Central memory CD8-positive, alpha-beta T cell (primary cell): ENCODE measurements around the gene NCAPD2.
"Not testable (repeated sequence)": the region's sequence is repeated elsewhere in the genome, so short reads cannot be mapped to it uniquely, and the experiment has no call there.

ENCODE experiments used
- ATAC-seq: fragments of 150-1000 bp; cut with Tn5 transposase; replicated peaks from 2 replicates; pipeline ENCODE4 v1.10.0; 2022; ENCODE audit warnings: mild to moderate bottlenecking, moderate FRiP score, moderate number of reproducible peaks; ENCODE audit not compliant: poor library complexity, severe bottlenecking; ENCODE audit errors: extremely low read depth
- DNase-seq, 2 donors: peaks; one replicate each; pipeline ENCODE4 v3.0.0; 2021; ENCODE audit warnings: low spot score in 2 of 2
- H3K27ac Mint-ChIP-seq: one replicate; pipeline ENCODE4 v1.8.0; 2022; ENCODE audit warnings: low read depth, mild to moderate bottlenecking, moderate library complexity, mixed read lengths
- H3K27me3 Mint-ChIP-seq: one replicate; pipeline ENCODE4 v1.8.0; 2022; ENCODE audit warnings: mixed read lengths
- H3K36me3 Mint-ChIP-seq: one replicate; pipeline ENCODE4 v1.8.0; 2022; ENCODE audit warnings: mild to moderate bottlenecking, moderate library complexity, mixed read lengths; ENCODE audit not compliant: insufficient read depth
- H3K4me1 Mint-ChIP-seq: one replicate; pipeline ENCODE4 v1.8.0; 2022; ENCODE audit warnings: mixed read lengths
- H3K4me3 Mint-ChIP-seq: one replicate; pipeline ENCODE4 v1.8.0; 2022; ENCODE audit warnings: mild to moderate bottlenecking, moderate library complexity, mixed read lengths
- H3K9me3 Mint-ChIP-seq: one replicate; pipeline ENCODE4 v1.8.0; 2022; ENCODE audit warnings: mixed read lengths

Gene NCAPD2

GRCh38 chr12:6489449-6489848, 4.5 kb upstream of the NCAPD2 start:
- no peaks in the 10 kb centered on the region for H3K9me3 Mint-ChIP-seq
- peaks cover 16% of the 10 kb centered on the region for H3K36me3 Mint-ChIP-seq
- no peak overlapping the region for H3K4me3 Mint-ChIP-seq
- ATAC-seq = no peak
- peak overlapping the region; percentile 46 for H3K27ac Mint-ChIP-seq
- no peaks in the 10 kb centered on the region for H3K27me3 Mint-ChIP-seq
- no peak for DNase-seq
- peaks cover 22% of the 10 kb centered on the region for H3K4me1 Mint-ChIP-seq

DNA sequence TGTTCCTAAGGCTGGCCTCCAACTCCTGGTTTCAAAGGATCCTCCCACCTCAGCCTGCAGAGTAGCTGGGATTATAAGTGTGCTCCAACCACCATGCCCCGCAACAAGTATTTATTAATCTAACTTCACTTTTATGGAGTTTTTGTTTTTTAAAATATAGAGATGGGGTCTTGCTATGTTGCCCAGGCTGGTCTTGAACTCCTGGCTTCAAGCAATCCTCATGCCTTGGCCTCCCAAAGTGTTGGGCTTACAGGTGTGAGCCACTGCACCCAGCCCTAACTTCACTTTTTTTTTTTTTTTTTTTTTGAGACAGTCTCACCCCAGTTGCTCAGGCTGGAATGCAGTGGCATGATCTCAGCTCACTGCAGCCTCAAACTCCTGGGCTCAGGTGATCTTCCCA, 3.2 kb upstream of the NCAPD2 start:
- peaks cover 21% of the 10 kb centered on the region for H3K36me3 Mint-ChIP-seq
- H3K4me3 Mint-ChIP-seq, H3K27ac Mint-ChIP-seq, H3K27me3 Mint-ChIP-seq, ATAC-seq, DNase-seq, H3K9me3 Mint-ChIP-seq: not testable (repeated sequence)
- peaks cover 34% of the 10 kb centered on the region for H3K4me1 Mint-ChIP-seq

DNA sequence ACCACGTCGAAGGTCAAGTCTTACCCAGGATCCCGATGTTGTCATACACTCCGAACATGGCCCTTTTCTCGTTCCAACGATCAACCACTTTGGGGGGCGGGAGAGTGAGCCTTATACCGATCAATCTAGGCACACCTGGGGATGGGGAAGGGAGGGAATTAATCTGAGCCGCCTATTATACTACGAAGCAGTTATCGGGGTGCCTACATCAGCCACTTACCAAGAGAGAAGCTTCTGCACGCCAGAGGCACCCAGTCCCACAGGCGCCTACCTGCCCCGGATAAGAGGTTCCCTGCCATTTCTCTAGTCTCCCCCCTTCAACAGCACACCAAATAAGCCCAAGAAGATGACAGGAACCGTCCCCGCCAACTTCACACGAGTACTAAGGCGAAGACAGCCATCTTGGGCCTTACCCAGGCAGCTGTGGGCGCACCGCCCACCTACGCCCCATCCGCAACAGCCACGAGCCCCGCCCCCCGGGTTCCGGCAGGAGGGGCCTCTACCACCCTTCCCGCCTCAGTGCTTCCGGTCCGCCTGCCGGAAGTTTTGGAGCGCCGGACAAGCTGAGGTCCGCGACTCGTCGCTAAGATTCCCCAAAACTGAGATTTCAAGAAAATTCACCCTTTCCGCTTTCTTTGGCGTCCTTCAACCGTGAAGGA, 935 bp upstream of the NCAPD2 start, which contains the start of gene MRPL51:
Gene MRPL51 (minus strand): TSS at position 425 of the 659 bp plus-strand sequence. CDS start 126 bp downstream, at position 299.
- Mint-ChIP-seq H3K4me1 (peaks cover 40% of the 10 kb centered on the region), H3K27me3 (no peaks in the 10 kb centered on the region), H3K36me3 (peaks cover 30% of the 10 kb centered on the region)

GRCh38 chr12:6494258-6494743, 399 bp downstream of the NCAPD2 start:
- Mint-ChIP-seq H3K27ac (peak overlapping the region; percentile 91), H3K27me3 (no peaks in the 10 kb centered on the region), H3K9me3 (no peaks in the 10 kb centered on the region), H3K4me3 (peak overlapping the region; percentile 86), H3K4me1 (peaks cover 40% of the 10 kb centered on the region), H3K36me3 (peaks cover 32% of the 10 kb centered on the region)
- DNase-seq = no peak
- ATAC-seq = peak; percentile 33

More for the DNA sequence above, 935 bp upstream of the NCAPD2 start, which contains the start of gene MRPL51:
- Mint-ChIP-seq H3K9me3 (no peaks in the 10 kb centered on the region), H3K27ac (peak within 1 kb of the TSS; percentile 91), H3K4me3 (peak within 1 kb of the TSS; percentile 86)
- ATAC-seq = peak; percentile 85
- DNase-seq = peak; percentile 89 to 95

GRCh38 chr12:6494968-6495367, 1.1 kb downstream of the NCAPD2 start:
- Mint-ChIP-seq H3K4me3 (peak overlapping the region; percentile 86), H3K36me3 (peaks cover 32% of the 10 kb centered on the region), H3K9me3 (no peaks in the 10 kb centered on the region), H3K27ac (peak overlapping the region; percentile 91), H3K27me3 (no peaks in the 10 kb centered on the region), H3K4me1 (peaks cover 40% of the 10 kb centered on the region)
- ATAC-seq (no peak), DNase-seq (no peak)

DNA sequence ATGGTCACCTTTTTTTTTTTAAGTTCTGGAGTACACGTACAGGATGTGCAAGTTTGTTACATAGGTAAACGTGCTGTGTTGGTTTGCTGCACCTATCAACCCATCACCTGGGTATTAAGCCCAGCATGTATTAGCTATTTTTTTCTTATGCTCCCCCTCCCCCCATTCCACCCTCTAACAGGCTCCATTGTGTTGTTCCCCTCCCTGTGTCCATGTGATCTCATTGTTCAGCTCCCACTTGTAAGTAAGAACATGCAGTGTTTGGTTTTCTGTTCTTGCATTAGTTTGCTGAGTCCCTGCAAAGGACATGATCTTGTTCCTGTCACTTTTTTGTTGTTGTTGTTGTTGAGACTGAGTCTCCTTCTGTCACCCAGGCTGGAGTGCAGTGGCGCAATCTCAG, 3.4 kb downstream of the NCAPD2 start:
- not testable (repeated sequence) for H3K4me3 Mint-ChIP-seq, DNase-seq, H3K27me3 Mint-ChIP-seq, ATAC-seq, H3K9me3 Mint-ChIP-seq
- peak overlapping the region; percentile 26 for H3K27ac Mint-ChIP-seq
- H3K4me1 Mint-ChIP-seq = peaks cover 36% of the 10 kb centered on the region
- peaks cover 29% of the 10 kb centered on the region for H3K36me3 Mint-ChIP-seq

GRCh38 chr12:6500466-6500865, 6.6 kb downstream of the NCAPD2 start:
- H3K9me3 Mint-ChIP-seq = no peaks in the 10 kb centered on the region
- no peak overlapping the region for H3K4me3 Mint-ChIP-seq
- peaks cover 8% of the 10 kb centered on the region for H3K4me1 Mint-ChIP-seq
- H3K27me3 Mint-ChIP-seq = no peaks in the 10 kb centered on the region
- ATAC-seq (no peak), DNase-seq (no peak)
- no peak overlapping the region for H3K27ac Mint-ChIP-seq
- H3K36me3 Mint-ChIP-seq = peaks cover 13% of the 10 kb centered on the region

DNA sequence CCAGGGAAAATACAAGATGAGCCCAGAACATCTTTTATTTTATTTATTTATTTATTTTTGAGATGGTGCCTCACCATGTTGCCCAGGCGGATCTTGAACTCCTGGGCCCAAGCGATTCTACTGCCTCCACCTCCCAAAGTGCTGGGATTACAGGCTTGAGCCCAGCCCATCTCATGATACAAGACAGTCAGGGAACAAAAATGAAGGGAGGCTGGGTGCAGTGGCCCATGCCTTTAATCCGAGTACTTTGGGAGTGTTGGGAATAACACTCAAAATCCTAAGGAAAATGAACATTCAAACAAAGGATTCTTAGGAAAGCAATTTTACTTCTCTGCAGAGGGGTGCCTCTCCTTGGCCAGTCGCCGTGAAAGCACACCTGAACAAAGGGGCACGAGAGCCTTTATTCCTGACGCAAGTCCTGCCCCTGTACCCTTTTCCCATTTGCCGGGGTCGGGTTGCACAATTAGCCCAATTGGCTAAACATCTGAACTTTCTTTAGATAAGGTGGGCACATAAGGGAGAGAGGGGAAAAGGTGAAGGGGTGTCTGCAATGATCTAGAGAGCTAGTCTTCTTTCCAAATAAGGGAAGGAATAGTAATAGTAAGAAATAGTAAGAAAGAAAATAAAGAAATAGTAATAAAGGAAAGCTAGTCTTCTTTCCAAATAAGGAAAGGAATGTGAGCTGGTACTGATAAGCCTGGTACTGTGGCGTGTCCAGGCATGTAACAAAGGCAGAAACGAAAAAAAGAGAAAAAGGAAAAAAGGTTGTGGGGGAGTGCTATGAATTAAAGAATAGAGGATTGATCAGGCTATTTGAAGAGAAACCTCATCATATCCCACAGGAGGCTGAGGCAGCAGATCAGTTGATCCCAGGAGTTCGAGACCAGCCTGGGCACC, 13.4 kb downstream of the NCAPD2 start:
- no peaks in the 10 kb centered on the region for H3K9me3 Mint-ChIP-seq
- ATAC-seq = no peak
- no peak for DNase-seq
- peaks cover 15% of the 10 kb centered on the region for H3K4me1 Mint-ChIP-seq
- peak overlapping the region; percentile 32 for H3K27ac Mint-ChIP-seq
- H3K27me3 Mint-ChIP-seq = no peaks in the 10 kb centered on the region
- H3K36me3 Mint-ChIP-seq = peaks cover 20% of the 10 kb centered on the region
- H3K4me3 Mint-ChIP-seq = no peak overlapping the region

GRCh38 chr12:6508087-6508486, 14.2 kb downstream of the NCAPD2 start:
- Mint-ChIP-seq H3K27ac (no peak overlapping the region), H3K36me3 (peaks cover 27% of the 10 kb centered on the region), H3K9me3 (no peaks in the 10 kb centered on the region), H3K4me3 (no peak overlapping the region), H3K4me1 (peaks cover 15% of the 10 kb centered on the region), H3K27me3 (no peaks in the 10 kb centered on the region)
- ATAC-seq (no peak), DNase-seq (no peak)

- peak overlapping the region; percentile 23 for H3K27ac Mint-ChIP-seq
Observed at GRCh38 chr12:6520186-6520585, 26.3 kb downstream of the NCAPD2 start.

GRCh38 chr12:6522193-6522592, 28.3 kb downstream of the NCAPD2 start:
- Mint-ChIP-seq H3K9me3 (no peaks in the 10 kb centered on the region), H3K27ac (no peak overlapping the region), H3K36me3 (peaks cover 49% of the 10 kb centered on the region), H3K4me1 (peaks cover 4% of the 10 kb centered on the region), H3K4me3 (no peak overlapping the region), H3K27me3 (no peaks in the 10 kb centered on the region)
- DNase-seq = no peak
- ATAC-seq = no peak

More at GRCh38 chr12:6520186-6520585, 26.3 kb downstream of the NCAPD2 start:
- no peak for DNase-seq
- no peak overlapping the region for H3K4me3 Mint-ChIP-seq
- H3K4me1 Mint-ChIP-seq = peaks cover 4% of the 10 kb centered on the region
- H3K27me3 Mint-ChIP-seq = no peaks in the 10 kb centered on the region
- H3K36me3 Mint-ChIP-seq = peaks cover 57% of the 10 kb centered on the region
- no peak for ATAC-seq
- H3K9me3 Mint-ChIP-seq = no peaks in the 10 kb centered on the region

GRCh38 chr12:6523708-6524107, 29.8 kb downstream of the NCAPD2 start:
- ATAC-seq (no peak), DNase-seq (no peak)
- H3K4me1 Mint-ChIP-seq = peaks cover 4% of the 10 kb centered on the region
- H3K9me3 Mint-ChIP-seq = no peaks in the 10 kb centered on the region
- no peak overlapping the region for H3K4me3 Mint-ChIP-seq
- no peak overlapping the region for H3K27ac Mint-ChIP-seq
- H3K27me3 Mint-ChIP-seq = no peaks in the 10 kb centered on the region
- peaks cover 49% of the 10 kb centered on the region for H3K36me3 Mint-ChIP-seq
